Cardiac fibroblast (primary cell): ENCODE measurements around the gene FOXK1.
"Not testable (repeated sequence)": the region's sequence is repeated elsewhere in the genome, so short reads cannot be mapped to it uniquely, and the experiment has no call there.

ENCODE experiments used
- DNase-seq, 2 donors: peaks; one replicate each; pipeline versions ENCODE4 v3.0.0 to v3.0.0-alpha.2; 2010; ENCODE audit warnings: low read depth in 2 of 2
- H3K4me3 ChIP-seq, 2 donors: replicated peaks in 1 of 2; 1 replicate in 1 of 2; 2 replicates in 1 of 2; pipeline ENCODE4 v1.5.1; 2011; ENCODE audit warnings: low read depth in 2 of 2, low read length in 2 of 2, mild to moderate bottlenecking in 2 of 2, moderate library complexity in 1 of 2
- TF ChIP-seq, protein P1 (sequence below): IDR thresholded peaks from one replicate; pipeline ENCODE4 v1.5.1; 2011; ENCODE audit warnings: low read depth, mild to moderate bottlenecking, low read length, inconsistent platforms

The FOXK1 gene

DNA sequence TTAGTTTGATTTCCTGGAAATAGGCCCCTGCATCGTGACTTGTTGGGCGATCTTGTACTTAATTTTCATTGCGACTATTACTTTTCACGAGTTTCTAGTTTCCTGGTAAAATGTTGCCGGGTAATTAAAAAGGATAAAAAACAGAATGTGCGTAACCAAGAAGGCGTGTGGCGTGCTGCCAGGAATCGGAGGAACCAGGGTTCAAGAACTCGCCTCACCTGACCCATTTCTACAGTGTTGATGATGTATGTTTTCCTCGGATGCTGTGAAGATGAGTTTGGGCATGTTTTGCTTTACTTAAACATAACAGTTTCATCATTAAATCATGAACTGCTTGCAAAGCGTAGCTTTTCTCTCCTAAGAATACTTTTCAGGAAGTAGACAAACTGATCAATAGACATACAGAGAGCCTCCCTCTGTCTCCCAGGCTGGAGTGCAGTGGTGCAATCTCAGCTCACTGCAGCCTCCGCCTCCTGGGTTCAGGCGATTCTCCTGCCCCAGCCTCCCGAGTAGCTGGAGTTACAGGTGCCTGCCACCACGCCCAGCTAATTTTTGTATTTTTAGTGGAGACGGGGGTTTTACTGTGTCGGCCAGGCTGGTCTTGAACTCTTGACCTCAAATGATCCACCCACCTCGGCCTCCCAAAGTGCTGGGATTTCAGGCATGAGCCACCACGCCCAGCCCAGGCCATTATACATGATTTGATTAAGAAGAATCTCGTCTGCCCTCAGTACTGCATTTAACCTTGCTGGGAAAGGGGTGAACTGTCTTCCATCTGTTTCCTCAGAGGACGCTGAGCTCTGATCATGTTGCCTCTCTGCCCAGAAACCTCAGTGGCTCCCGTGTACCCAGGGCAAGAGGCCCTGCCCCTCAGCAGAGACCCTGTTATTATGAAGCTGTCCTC is 9.1 kb downstream of the FOXK1 start:
- no peak overlapping the region for H3K4me3 ChIP-seq
- no peak for DNase-seq
- TF ChIP-seq, protein P1, sequence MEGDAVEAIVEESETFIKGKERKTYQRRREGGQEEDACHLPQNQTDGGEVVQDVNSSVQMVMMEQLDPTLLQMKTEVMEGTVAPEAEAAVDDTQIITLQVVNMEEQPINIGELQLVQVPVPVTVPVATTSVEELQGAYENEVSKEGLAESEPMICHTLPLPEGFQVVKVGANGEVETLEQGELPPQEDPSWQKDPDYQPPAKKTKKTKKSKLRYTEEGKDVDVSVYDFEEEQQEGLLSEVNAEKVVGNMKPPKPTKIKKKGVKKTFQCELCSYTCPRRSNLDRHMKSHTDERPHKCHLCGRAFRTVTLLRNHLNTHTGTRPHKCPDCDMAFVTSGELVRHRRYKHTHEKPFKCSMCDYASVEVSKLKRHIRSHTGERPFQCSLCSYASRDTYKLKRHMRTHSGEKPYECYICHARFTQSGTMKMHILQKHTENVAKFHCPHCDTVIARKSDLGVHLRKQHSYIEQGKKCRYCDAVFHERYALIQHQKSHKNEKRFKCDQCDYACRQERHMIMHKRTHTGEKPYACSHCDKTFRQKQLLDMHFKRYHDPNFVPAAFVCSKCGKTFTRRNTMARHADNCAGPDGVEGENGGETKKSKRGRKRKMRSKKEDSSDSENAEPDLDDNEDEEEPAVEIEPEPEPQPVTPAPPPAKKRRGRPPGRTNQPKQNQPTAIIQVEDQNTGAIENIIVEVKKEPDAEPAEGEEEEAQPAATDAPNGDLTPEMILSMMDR = no peak

DNA sequence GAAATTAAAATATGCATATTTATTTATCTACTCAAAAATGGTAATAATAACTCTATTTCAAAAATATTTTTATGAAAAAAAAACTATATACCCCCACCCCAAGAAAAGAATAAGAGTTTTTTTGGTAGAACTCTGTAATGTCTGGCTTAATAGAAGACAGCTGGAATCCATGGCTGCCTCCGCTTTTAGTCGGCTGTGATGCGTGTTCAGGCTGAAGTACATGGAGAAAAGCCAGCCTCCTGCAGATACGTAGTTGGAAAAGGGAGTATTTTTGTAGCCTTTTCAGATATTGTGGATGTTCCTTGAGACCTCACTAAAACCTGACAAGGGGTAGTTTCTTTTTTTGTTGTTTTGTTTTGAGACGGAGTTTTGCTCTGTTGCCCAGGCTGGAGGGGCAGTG is 10.0 kb downstream of the FOXK1 start:
- TF ChIP-seq, protein P1 = no peak
- DNase-seq = peak in 1 of 2 donors; percentile 68
- H3K4me3 ChIP-seq = no peak overlapping the region

GRCh38 chr7:4692622-4693021 is 10.5 kb downstream of the FOXK1 start:
- not testable (repeated sequence) for DNase-seq, H3K4me3 ChIP-seq

- H3K4me3 ChIP-seq = no peak overlapping the region
- TF ChIP-seq, protein P1 = no peak
- no peak for DNase-seq
Measured at GRCh38 chr7:4693152-4693551, 11.1 kb downstream of the FOXK1 start.

DNA sequence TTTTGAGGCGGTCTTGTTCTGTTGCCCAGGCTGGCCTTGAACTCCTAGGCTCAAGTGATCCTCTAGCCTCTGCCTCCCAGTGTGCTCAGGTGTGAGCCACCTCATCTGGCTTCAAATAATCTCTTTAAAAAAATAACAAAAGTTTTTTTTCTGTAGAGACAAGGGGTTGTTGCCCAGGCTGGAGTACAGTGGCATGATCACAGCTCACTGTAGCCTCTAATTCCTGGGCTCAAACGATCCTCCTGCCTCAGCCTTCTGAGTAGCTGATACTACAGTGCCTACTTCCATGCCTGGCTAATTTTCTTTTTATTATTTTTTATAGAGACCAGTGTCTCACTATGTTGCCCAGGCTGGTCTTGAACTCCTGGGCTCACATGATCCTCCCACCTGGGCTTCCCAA is 11.7 kb downstream of the FOXK1 start:
- TF ChIP-seq, protein P1 = no peak
- no peak overlapping the region for H3K4me3 ChIP-seq
- no peak for DNase-seq

GRCh38 chr7:4694305-4694704 is 12.2 kb downstream of the FOXK1 start:
- TF ChIP-seq, protein P1 = no peak
- no peak for DNase-seq
- no peak overlapping the region for H3K4me3 ChIP-seq

DNA sequence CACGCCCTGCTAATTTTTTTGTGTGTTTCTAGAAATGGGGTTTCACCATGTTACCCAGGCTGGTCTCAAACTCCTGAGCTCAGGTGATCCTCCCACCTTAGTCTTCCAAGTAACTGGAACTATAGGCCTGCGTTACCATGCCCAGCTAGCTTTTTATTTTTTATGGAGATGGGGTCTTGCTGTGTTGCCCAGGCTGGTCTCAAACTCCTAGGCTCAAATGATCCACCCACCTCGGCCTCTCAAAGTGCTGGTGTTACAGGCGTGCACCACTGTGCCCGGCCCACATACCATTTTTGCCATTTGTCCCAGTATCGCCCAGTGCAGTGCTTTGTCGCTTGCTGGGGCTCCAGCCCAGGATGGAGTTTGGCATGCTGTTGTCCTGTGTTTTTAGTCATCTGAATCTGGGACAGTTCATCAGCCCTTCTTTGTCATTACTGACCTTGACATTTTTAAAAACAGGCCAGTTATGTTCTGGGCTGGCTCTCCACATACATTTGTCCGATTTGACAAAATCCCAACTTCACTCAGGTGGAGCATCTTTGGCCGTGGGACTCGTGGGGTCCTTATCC is 16.7 kb downstream of the FOXK1 start:
- DNase-seq = no peak
- TF ChIP-seq, protein P1 = no peak
- H3K4me3 ChIP-seq = no peak overlapping the region
